ENCODE data around the gene DYNC1I1.

DYNC1I1 gene

GRCh38 chr7:95793658-95794057 is 21.3 kb downstream of the DYNC1I1 start:
- no peak for DNase-seq

GRCh38 chr7:95794917-95795515 is 22.7 kb downstream of the DYNC1I1 start:
- DNase-seq = no peak

GRCh38 chr7:95796617-95797016 is 24.3 kb downstream of the DYNC1I1 start:
- no peak for DNase-seq

GRCh38 chr7:95798401-95798930 is 26.1 kb downstream of the DYNC1I1 start:
- peak; percentile 6 for DNase-seq

GRCh38 chr7:95800787-95801186 is 28.4 kb downstream of the DYNC1I1 start:
- DNase-seq = no peak

- DNase-seq = no peak
Observed at GRCh38 chr7:95802270-95802669, 29.9 kb downstream of the DYNC1I1 start.

GRCh38 chr7:95804052-95804451 is 31.7 kb downstream of the DYNC1I1 start:
- no peak for DNase-seq

GRCh38 chr7:95805909-95806308 is 33.6 kb downstream of the DYNC1I1 start:
- DNase-seq = no peak

GRCh38 chr7:95808396-95808795 is 36.0 kb downstream of the DYNC1I1 start:
- no peak for DNase-seq

GRCh38 chr7:95811846-95812445 is 39.6 kb downstream of the DYNC1I1 start:
- DNase-seq = no peak

- DNase-seq = no peak
Observed at GRCh38 chr7:95814721-95815120, 42.4 kb downstream of the DYNC1I1 start.

GRCh38 chr7:95817866-95818640 is 45.7 kb downstream of the DYNC1I1 start:
- DNase-seq = no peak

GRCh38 chr7:95820778-95821177 is 48.4 kb downstream of the DYNC1I1 start:
- DNase-seq = no peak

GRCh38 chr7:95822717-95823116 is 50.4 kb downstream of the DYNC1I1 start:
- no peak for DNase-seq

GRCh38 chr7:95824616-95825015 is 52.3 kb downstream of the DYNC1I1 start:
- no peak for DNase-seq

- no peak for DNase-seq
Observed at GRCh38 chr7:95828824-95829790, 56.8 kb downstream of the DYNC1I1 start.

GRCh38 chr7:95840953-95841950 is 68.9 kb downstream of the DYNC1I1 start:
- DNase-seq = no peak

GRCh38 chr7:95843286-95843685 is 70.9 kb downstream of the DYNC1I1 start:
- DNase-seq = no peak

GRCh38 chr7:95845007-95845406 is 72.7 kb downstream of the DYNC1I1 start:
- DNase-seq = no peak

- no peak for DNase-seq
Observed at GRCh38 chr7:95847061-95847460, 74.7 kb downstream of the DYNC1I1 start.

- no peak for DNase-seq
Observed at GRCh38 chr7:95859429-95859828, 87.1 kb downstream of the DYNC1I1 start.
